ENCODE results near the gene COPS9. TPM values are rescaled to one million over a fixed set of nuclear protein-coding genes. Genes with fewer than 3 reads are reported as not detected.

The COPS9 gene
- total RNA-seq, 1 donor from 2014 or later: 98.1 TPM

DNA sequence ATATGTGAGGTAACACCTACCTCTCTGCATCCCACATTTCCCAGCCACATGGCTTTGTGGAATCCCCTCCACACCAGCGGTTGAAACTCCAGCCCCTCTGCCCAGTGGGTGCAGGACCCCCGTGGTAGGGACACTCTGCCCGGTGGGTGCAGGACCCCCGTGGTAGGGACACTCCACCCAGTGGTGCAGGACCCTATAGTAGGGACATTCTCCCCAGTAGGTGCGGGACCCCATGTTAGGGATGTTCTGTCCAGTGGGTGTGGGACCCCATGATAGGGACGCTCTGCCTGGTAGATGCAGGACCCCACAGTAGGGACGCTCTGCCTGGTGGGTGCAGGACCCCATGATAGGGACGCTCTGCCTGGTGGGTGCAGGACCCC lies 11.5 kb downstream of the COPS9 start:
- ATAC-seq: peak; percentile 17
- intact Hi-C loops (cut with DNase I): no loop called here

DNA sequence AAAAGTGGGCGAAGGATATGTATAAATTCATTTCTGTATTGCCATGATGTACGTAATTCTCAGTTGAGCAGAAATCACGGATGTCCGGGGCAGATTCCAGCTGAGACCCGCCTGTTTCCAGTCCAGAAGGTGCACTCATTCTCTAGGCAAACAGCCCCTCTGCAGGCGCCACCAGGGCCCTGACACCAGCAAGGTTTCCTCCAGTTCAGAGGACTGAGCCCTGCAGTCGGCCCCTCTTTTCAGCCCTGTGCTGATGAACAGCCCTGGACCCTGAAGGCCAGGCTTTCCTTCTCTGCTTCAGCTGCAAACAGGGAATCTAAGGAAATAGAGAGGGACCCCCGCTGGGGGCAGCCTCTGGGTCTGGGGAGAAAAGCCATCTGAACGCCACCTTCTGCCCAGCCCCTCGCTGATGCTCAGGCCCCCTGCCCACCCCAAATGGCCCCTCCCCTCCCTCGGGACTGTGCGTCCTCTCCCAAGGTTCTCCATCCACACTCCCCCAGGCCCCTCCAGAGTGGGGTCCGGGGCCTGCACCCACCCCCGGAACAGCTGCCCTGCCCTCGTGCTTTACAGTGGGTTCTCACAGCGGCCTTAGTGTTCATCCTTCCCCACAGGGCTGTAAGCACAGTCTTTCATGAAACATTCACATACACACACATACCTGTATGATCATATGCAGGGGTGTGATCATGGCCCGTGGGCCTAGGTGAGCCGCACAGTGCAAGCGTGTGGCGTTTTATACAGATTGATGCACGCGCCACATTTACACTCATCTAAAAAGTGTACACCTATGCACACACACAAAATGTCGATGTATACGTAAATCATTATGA lies 12.1 kb downstream of the COPS9 start:
- intact Hi-C loops (cut with DNase I): no loop called here
- no peak overlapping the region for H3K27ac ChIP-seq
- peaks cover 11% of the 10 kb centered on the region for H3K36me3 ChIP-seq
- TF ChIP-seq, protein P1, sequence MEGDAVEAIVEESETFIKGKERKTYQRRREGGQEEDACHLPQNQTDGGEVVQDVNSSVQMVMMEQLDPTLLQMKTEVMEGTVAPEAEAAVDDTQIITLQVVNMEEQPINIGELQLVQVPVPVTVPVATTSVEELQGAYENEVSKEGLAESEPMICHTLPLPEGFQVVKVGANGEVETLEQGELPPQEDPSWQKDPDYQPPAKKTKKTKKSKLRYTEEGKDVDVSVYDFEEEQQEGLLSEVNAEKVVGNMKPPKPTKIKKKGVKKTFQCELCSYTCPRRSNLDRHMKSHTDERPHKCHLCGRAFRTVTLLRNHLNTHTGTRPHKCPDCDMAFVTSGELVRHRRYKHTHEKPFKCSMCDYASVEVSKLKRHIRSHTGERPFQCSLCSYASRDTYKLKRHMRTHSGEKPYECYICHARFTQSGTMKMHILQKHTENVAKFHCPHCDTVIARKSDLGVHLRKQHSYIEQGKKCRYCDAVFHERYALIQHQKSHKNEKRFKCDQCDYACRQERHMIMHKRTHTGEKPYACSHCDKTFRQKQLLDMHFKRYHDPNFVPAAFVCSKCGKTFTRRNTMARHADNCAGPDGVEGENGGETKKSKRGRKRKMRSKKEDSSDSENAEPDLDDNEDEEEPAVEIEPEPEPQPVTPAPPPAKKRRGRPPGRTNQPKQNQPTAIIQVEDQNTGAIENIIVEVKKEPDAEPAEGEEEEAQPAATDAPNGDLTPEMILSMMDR (IDR thresholded peaks at IDR 0.05): no peak
- DNase-seq: peak; percentile 54
- H3K27me3 ChIP-seq: no peaks in the 10 kb centered on the region
- H3K4me3 ChIP-seq: no peak overlapping the region
- H3K9me3 ChIP-seq: no peaks in the 10 kb centered on the region
- no peaks in the 10 kb centered on the region for H3K4me1 ChIP-seq
- no peak for ATAC-seq

More for the DNA sequence above, 11.5 kb downstream of the COPS9 start:
- Histone ChIP-seq H3K27me3 (no peaks in the 10 kb centered on the region), H3K4me1 (no peaks in the 10 kb centered on the region), H3K4me3 (no peak overlapping the region), H3K27ac (no peak overlapping the region), H3K36me3 (peaks cover 16% of the 10 kb centered on the region), H3K9me3 (no peaks in the 10 kb centered on the region)
- no peak for DNase-seq
- TF ChIP-seq, protein P1 (IDR thresholded peaks at IDR 0.05): no peak

DNA sequence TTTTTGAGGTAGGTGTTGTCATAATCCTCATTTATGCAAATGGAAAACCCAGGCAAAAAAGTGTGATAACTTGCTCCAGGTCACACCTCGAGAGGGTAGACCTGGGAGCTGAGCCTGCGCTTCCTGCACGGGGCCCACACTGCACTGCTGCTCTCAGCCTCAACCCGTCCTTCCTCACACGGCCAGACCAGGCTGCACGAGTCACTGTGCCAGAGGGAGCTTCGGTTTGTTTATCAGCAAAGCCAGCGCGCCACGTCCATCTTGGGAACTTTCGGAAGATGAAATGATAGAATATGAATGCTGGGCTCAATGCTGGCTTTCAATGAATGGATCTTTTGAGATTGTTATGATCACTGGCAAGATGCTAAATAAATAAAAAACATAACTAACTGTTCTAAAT lies 14.4 kb downstream of the COPS9 start:
- Histone ChIP-seq H3K36me3 (no peaks in the 10 kb centered on the region), H3K27me3 (no peaks in the 10 kb centered on the region), H3K4me1 (no peaks in the 10 kb centered on the region), H3K4me3 (no peak overlapping the region), H3K27ac (no peak overlapping the region), H3K9me3 (no peaks in the 10 kb centered on the region)
- DNase-seq (no peak), ATAC-seq (no peak)
- intact Hi-C loops (cut with DNase I): no loop called here
- TF ChIP-seq, protein P1 (IDR thresholded peaks at IDR 0.05): no peak

DNA sequence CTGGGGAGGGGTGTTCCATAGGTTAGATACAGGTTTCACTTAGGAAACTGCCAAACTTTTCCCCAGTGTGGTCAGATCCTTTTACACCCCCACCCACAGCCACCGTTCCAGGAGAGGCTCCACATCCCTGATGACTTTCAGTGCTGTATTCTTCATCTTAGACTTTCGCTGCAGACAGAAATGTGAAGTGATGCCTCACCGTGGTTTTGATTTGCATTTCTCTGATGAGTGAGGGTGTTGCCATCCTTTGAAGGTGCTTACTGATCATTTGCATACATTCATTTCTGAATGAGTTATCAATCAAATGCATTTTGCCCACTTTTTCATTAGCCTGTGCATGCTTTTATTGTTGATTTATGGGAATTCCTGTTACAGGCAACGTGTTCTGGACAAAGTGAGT lies 14.9 kb downstream of the COPS9 start:
- TF ChIP-seq, protein P1 (IDR thresholded peaks at IDR 0.05): no peak
- ATAC-seq (no peak), DNase-seq (no peak)
- H3K4me1 ChIP-seq: no peaks in the 10 kb centered on the region
- H3K36me3 ChIP-seq: no peaks in the 10 kb centered on the region
- peaks cover 5% of the 10 kb centered on the region for H3K27me3 ChIP-seq
- no peak overlapping the region for H3K4me3 ChIP-seq
- H3K9me3 ChIP-seq: no peaks in the 10 kb centered on the region
- H3K27ac ChIP-seq: no peak overlapping the region
- intact Hi-C loops (cut with DNase I): no loop called here

DNA sequence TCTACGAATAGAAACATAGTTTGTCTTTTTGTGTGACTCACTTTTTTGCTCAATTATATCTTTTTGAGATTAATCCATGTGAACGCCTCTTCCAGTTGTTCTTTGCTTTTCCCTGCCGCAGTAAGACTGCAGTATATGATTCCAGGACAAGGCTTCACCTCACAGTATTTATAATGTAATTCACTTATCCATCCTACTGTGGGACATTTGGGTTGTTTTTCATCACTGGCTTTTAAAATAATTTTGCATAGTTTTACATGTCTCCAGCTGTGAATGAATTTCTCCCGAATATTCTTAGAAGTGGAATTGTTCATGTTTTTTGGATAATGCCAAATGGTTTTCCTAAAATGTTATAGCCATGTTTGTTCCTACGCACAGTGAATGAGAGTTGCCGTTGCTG lies 21.9 kb downstream of the COPS9 start:
- no peaks in the 10 kb centered on the region for H3K4me1 ChIP-seq
- DNase-seq (no peak), ATAC-seq (no peak)
- TF ChIP-seq, protein P1 (IDR thresholded peaks at IDR 0.05): no peak
- no peak overlapping the region for H3K4me3 ChIP-seq
- H3K36me3 ChIP-seq: no peaks in the 10 kb centered on the region
- peaks cover 7% of the 10 kb centered on the region for H3K27me3 ChIP-seq
- no peaks in the 10 kb centered on the region for H3K9me3 ChIP-seq
- no peak overlapping the region for H3K27ac ChIP-seq
- intact Hi-C loops (cut with DNase I): no loop called here
